ENCODE measurements around the gene MRGPRG. TPM values are rescaled to one million over a fixed set of nuclear protein-coding genes. Genes with fewer than 3 reads are reported as not detected.

MRGPRG gene
- total and polyA plus RNA-seq, 10 donors: not detected

DNA sequence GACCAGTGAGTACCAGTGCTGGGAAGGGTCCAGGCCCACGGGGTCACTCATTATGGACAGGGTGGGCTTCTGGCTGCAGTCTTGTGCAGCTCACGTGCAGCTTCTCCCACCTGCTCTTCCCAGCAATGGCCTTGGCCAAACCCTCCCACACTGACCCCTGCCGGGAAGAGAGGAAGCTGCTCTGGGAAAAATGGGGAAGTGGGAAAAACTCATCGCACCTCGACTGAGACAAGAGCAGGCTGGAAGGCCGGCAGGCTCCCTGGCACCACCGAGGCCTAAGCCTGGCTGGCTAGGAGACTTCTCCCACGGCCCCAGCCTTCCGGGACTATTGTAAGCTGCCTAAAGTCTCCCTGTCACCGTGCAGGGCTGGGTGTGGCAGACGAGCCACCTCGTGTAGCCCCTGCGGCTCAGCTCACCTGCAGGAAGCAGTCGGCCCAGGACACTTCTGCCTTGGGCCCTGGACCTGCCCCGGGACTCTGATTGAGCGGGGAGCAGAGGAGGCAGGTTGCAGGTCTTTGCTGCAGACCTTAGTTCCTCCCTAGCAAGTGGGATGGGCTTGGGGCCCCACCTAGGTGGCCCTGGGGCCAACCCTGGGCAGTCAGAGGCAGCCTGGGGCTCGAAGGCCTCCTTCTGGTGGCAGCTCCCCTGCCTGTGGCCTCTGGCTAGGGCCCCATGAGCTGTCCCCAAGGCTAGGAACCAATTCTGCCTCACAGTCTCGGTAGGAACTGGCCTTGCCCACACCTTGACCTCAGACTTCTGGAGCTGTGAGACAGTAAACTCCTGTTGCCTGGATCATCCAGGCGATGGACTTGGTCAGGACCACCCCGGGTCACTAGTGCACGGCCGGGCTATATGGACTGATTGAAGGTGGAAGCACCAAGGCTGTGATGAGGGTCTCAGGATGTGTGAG, 23.1 kb downstream of the MRGPRG start:
- intact Hi-C loops (cut with DNase I; ENCODE audit: low total_unique reads): no loop called here
- Histone ChIP-seq H3K4me1 (peaks cover 0 to 35% (median 14%) of the 10 kb centered on the region in 6 donors), H3K36me3 (no peaks in the 10 kb centered on the region), H3K4me3 (no peak overlapping the region), H3K27me3 (replicated peaks in 1 of 7) (peaks cover 0 to 26% (median 0%) of the 10 kb centered on the region in 7 donors), H3K27ac (peak overlapping the region in 1 of 8 donors; percentile 18), H3K9me3 (no peaks in the 10 kb centered on the region)
- peak; percentile 65 for DNase-seq
- no peak for TF ChIP-seq POLR2AphosphoS5 (IDR thresholded peaks at IDR 0.05)
- TF ChIP-seq, protein P1, sequence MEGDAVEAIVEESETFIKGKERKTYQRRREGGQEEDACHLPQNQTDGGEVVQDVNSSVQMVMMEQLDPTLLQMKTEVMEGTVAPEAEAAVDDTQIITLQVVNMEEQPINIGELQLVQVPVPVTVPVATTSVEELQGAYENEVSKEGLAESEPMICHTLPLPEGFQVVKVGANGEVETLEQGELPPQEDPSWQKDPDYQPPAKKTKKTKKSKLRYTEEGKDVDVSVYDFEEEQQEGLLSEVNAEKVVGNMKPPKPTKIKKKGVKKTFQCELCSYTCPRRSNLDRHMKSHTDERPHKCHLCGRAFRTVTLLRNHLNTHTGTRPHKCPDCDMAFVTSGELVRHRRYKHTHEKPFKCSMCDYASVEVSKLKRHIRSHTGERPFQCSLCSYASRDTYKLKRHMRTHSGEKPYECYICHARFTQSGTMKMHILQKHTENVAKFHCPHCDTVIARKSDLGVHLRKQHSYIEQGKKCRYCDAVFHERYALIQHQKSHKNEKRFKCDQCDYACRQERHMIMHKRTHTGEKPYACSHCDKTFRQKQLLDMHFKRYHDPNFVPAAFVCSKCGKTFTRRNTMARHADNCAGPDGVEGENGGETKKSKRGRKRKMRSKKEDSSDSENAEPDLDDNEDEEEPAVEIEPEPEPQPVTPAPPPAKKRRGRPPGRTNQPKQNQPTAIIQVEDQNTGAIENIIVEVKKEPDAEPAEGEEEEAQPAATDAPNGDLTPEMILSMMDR (IDR thresholded peaks at IDR 0.05 in 8 of 11, conservative IDR thresholded peaks at IDR 0.05 in 3 of 11): peak in 3 of 11 experiments; percentile 20 to 33 (median 23)
- 53 to 69% (median 60%) methylated on average over 15 to 22 of the region's 22 CpGs for WGBS, 5 donors

DNA sequence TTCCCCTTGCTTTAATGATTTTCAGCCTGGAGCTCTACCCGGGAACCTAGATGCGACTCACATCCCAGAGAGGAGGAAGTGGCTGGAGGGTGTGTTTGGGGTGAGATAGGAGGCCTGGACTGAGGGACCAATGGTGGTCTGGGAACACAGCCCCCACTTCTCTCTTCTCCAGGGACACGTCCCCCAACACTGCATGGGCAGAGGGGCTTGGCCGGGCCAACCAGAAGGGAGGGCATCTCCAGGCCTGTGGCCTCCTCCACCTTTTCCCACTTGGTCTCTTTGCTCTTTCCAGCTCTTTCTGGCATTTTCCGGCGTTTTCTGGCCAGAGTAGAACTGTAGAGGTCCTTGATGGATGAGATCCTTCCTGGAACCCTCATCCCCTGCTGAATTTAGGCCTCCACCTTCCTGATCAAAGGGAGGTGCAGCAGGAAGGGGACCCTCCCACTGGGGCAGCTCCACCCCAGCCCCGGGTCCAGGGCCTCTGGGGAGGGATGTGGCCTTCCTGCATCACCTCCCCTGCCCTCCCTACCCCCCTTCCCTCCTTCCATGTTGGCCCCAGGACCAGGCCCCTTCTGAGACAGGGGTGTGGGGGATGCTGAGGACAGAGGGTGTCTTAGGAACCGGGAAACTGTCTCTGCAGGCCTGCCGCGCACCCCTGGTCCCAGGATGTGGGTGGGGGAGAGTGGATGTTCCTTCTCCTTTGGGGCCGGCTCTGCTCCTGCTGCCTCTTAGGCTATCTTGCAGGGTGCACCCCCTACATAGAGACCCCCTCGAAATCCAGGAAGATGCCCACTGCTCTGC, 24.4 kb downstream of the MRGPRG start:
- no peak for DNase-seq
- intact Hi-C loops (cut with DNase I; ENCODE audit: low total_unique reads): no loop called here
- TF ChIP-seq, protein P1 (IDR thresholded peaks at IDR 0.05 in 8 of 11, conservative IDR thresholded peaks at IDR 0.05 in 3 of 11): no peak
- TF ChIP-seq POLR2A (IDR thresholded peaks at IDR 0.05) (no peak), POLR2AphosphoS5 (IDR thresholded peaks at IDR 0.05) (no peak)

DNA sequence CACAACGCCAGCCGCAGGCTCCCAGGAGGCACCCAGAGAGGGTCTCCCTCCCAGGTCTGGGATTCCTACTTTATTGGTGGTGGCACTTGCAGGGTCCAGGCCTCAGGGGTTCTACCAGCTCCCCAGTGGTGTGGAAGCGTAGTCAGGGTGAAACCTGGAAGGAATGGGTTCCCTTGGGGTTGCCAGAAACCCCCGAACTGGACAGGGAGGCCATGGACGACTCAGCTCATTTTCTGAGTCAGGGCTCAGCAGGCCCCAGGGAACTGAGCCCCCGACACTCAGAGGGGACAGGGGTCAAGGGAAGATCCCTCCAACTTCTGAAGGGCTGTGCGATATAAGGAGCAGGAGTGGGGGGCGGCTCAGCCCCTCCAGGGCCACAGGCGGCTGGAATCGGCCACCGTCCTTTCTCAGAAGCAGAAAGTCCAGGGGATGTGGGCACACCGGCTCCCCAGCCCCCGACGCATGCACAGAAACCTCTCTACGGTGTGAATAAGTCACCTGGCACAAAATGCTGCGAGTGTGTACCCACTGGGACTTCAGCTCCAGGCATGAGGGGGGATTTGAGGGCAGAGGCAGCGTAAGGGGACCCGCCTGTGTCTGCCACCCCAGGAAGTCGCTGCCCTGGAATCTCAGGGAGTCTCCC, 25.1 kb downstream of the MRGPRG start:
- peak overlapping the region in 1 of 8 donors; percentile 33 for H3K27ac ChIP-seq
- no peaks in the 10 kb centered on the region for H3K9me3 ChIP-seq
- peak; percentile 51 for DNase-seq
- no peaks in the 10 kb centered on the region for H3K36me3 ChIP-seq
- peaks cover 0 to 8% (median 0%) of the 10 kb centered on the region in 7 donors for H3K27me3 ChIP-seq (replicated peaks in 1 of 7)
- TF ChIP-seq, protein P1 (IDR thresholded peaks at IDR 0.05 in 8 of 11, conservative IDR thresholded peaks at IDR 0.05 in 3 of 11): no peak
- TF ChIP-seq POLR2AphosphoS5 (IDR thresholded peaks at IDR 0.05) (no peak), POLR2A (IDR thresholded peaks at IDR 0.05) (no peak)
- no peak overlapping the region for H3K4me3 ChIP-seq
- intact Hi-C loops (cut with DNase I; ENCODE audit: low total_unique reads): no loop called here
- WGBS, 5 donors: 75 to 81% (median 79%) methylated on average over 7 to 19 of the region's 19 CpGs
- H3K4me1 ChIP-seq: peaks cover 0 to 35% (median 14%) of the 10 kb centered on the region in 6 donors

More for the DNA sequence above, 24.4 kb downstream of the MRGPRG start:
- Histone ChIP-seq H3K36me3 (no peaks in the 10 kb centered on the region), H3K27me3 (replicated peaks in 1 of 7) (peaks cover 0 to 14% (median 0%) of the 10 kb centered on the region in 7 donors), H3K27ac (peak overlapping the region in 1 of 8 donors; percentile 33), H3K4me1 (peaks cover 0 to 35% (median 14%) of the 10 kb centered on the region in 6 donors), H3K9me3 (no peaks in the 10 kb centered on the region), H3K4me3 (no peak overlapping the region)
- WGBS, 5 donors: 55 to 64% (median 58%) methylated on average over 8 to 12 of the region's 12 CpGs

Measured in spleen (tissue), 11 donors.